GM11168 (cell line): ENCODE measurements around the gene OCA2.
"Not testable (repeated sequence)": the region's sequence is repeated elsewhere in the genome, so short reads cannot be mapped to it uniquely, and the experiment has no call there.

Experiments used
- in situ Hi-C: fragments of 300-500 bp; cut with MboI; formaldehyde crosslinking; loops from one replicate; pipeline ENCODE4 v1.12.0; 2022; ENCODE audit warnings: low sequenced_read_pairs; ENCODE audit not compliant: unreplicated experiment

The OCA2 gene

GRCh38 chr15:28121577-28121976, 22.5 kb upstream of the OCA2 start:
- in situ Hi-C loops, result not testable (repeated sequence)

DNA sequence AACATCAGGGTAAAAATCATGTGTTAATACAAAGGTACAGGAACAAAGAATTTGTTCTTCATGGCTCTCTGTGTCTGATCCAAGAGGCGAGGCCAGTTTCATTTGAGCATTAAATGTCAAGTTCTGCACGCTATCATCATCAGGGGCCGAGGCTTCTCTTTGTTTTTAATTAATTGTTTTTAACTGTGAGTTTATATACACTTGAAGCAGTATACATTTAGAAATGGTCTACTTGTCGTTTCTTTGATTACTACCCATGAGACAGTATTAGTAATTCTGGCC, 21.2 kb upstream of the OCA2 start:
- in situ Hi-C loops, result no loop called here

DNA sequence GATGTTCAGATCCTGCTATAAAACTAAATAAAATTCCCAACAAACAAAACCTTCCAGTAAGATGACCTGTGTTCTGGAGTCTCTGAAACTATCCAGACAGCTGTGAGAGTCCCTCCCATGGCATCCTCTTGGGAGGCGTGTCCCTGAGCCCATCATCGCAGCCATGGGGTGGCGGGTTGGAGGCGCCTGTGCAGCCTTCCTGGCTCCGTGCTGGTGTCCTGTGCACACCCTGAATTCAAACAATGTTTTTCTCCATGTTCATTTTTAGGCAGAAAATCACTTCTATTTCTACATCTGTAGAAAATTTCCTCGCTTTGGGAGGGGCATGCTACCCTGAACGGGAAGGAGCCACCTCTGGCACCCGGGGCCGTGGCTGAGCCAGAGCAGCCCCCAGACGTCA, 19.4 kb upstream of the OCA2 start:
- in situ Hi-C loops, result no loop called here

DNA sequence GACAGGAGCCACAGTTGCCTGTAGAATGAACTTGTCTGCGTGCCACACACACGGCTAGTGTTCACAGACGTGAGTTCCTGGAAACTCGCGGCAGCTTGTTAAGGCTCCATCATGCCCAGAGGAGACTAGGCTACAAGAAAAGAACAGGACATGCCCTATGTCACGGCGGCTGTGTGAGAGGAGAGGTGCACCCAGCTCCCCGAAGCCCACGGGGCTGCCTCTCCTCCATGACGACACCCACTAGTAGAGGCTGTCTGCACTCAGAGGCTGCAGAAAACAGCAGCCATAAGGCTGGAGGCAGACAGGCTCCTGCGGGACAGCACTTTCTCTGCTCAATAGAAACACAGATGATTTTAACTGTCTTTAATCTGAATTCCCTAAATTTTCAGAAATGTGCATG, 19.0 kb upstream of the OCA2 start:
- in situ Hi-C loops, result no loop called here

- in situ Hi-C loops, result no loop called here
Observed at GRCh38 chr15:28117432-28117990, 18.4 kb upstream of the OCA2 start.

DNA sequence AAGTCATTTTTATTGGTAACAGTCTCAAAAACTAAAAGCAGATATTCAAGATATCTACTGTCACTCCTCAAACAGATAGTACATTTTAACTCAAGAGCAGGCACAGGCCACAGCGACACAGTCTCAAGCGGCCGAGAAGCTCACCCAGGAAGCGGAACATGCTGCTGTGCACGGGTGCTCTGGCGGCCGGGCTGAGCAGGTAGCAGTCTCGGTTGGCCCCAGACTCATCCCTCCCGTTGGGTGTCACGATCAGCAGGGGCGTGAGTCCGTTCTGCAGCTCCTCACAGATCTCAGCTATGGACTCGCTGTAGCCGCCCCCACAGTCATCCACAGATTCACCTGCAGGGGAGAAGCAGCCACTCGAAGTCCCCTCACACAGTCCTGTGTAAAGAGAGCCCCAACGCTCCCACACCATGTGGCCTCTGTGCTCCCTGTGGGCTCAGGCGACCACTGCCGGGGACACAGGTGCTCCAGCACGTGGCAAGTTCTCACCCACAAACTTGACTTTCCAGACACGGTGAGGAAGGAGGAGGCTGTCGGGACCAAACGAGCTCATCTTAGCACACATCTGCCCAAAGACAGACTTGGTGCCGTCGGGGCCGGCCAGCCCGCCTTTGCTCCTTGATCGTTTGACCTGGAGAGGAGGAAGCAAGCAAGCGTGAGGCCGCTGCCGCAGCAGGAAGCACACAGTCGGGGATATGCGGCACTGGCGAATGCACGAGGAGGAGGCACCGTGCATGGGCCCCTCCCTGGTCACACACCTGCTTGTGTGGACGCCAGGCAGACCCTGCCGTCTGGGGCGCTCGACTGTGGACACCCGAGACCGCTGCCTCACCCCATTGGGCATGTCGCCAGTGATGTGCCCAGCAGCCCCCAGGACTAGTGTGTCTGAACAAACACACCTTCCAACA, 17.7 kb upstream of the OCA2 start:
- in situ Hi-C loops, result no loop called here

DNA sequence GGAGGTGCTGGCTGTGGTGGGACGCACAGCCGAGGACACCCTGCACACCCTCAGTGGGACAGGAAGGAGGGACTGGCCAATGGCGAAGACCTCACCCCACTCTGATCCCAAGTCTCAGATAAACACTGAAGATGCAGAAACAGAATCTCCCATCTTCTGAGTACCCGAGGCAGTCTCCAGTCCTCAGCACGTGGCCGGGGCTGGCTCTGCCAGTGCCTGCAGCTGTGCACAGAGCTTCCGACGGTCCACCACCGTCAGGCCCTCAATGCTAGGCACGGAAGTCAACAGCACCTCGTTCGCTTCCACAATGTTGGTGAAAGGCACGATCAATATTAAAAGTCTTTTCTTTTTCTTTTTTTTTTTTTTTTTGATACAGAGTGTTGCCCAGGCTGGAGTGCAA, 16.8 kb upstream of the OCA2 start:
- in situ Hi-C loops, result no loop called here

DNA sequence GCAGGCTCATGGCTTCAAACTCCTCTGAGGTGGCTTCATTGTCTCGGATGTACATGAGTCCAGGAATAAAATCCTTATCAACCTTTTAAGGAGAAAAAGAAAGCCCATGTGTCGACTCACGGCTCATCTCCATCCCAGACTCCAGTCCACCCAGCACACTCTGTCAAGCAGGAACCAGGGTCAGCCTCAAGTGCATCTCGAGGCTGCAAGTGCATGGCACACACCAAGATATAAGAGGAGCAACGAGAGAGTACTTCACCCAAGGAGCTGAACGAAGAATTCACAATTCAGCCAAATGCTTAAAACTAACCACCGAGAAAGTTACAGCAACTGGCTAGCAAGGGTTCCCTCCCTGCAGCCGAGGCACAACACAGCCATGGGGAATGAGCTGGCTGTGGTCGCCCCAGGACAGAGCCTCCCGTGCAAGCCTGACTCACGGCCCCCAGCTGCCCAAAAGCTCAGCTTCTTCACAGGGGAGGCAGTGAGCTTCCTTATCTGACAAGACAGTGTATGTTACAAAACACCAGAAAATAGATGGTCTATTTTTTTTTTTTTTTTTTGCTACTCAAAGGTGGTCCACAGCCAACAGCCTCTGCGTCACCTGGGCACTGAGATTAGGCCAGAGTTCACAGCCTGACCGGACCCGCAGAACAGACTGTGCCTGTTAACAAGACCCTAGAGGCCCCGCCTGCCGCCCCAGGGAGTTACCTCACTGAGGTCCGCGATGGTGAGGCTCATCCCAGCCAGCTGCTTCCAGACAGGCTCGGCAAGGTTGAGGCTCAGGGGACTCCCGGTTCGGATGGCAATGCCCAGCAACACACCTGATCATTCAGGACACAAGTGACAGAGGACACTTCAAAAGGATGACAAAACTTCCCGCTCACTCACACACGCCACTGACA, 15.9 kb upstream of the OCA2 start:
- in situ Hi-C loops, result no loop called here

DNA sequence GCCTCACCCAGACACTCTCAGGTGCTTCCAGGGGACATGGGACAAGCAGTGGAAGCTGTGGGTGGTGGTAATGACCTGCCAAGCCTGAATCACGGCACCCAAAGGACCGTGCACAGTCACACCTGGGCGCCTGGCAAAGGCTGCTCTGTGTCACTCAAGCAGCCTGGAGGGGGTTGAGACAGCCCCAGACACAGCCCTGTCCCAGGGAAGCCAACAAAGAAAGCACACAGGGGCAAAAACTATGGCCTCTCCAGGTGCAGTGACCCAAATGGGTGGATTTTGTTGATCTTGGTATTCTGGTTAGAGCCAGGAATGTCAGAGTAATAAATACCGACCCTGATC, 15.0 kb upstream of the OCA2 start:
- in situ Hi-C loops, result no loop called here

- in situ Hi-C loops, result no loop called here
Observed at GRCh38 chr15:28113394-28114113, 14.4 kb upstream of the OCA2 start.

- in situ Hi-C loops, result no loop called here
Observed at GRCh38 chr15:28112962-28113361, 13.8 kb upstream of the OCA2 start.

DNA sequence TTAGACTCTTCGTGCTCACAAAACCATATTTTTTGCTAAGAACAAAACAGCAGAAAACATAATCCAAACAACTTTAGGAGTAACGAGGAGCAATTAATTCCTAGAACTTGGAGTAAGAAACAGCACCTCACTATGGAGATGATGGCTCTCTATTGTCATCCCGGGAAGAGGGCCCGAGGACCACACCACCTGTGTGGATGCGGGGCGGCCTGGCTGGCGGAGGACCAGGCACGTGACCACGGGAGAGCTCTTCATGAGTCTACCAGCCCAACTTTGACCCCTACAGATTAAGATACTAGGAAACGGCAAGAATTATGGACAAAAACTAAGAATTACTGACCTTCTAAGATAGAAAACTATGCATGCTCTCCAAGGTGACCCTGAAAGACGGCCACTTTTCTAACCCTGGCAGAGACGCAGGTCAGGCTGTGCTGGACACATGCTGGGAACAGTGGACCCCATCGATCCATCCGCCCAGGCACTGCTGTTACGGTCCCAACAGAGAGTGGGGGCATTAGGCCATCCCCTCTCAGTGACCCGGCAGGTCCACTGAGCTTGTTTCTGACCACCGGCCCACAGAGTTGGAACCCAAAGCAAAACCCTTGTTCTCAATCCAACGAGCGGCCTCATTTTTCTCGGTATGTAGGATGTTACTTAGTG, 13.1 kb upstream of the OCA2 start:
- in situ Hi-C loops, result no loop called here

DNA sequence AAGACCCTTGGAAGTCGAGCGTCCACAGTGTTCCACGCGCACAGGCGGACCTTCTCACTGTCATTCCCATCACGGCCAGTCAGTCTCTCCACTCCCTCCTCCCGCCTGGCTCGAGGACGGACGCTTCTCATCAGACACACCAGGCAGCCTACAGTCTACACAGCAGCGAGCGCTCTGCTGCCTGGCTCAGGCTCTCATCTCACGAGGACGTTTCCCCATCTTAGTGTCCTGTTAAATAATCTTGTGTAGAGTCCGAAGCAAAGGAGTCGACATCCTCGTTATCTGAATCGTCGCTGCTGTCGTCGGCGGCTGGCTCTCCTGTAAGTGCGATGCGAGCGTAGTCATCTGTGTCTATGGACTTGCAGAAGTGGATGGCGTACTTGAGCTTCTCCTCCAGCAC, 12.4 kb upstream of the OCA2 start:
- in situ Hi-C loops, result no loop called here

DNA sequence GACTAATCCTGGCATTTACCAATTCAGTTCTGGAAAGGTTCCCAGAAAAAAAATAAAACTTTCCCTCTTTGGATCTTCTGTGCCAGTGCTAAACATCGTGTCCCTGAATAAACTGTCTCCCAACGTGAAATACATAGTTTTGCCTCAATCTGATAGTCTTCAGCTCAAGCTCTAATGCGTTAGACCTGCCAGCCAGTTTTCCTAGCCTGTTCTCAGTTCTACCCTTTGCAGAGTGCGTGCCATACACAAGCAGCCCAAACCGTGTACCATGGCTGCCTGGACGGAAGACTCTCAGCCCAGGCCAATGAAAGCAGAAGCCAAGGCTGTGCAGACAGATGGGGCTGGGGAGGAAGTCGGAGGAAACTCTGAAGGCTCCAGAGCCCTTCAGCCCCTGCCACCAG, 11.4 kb upstream of the OCA2 start:
- in situ Hi-C loops, result no loop called here

DNA sequence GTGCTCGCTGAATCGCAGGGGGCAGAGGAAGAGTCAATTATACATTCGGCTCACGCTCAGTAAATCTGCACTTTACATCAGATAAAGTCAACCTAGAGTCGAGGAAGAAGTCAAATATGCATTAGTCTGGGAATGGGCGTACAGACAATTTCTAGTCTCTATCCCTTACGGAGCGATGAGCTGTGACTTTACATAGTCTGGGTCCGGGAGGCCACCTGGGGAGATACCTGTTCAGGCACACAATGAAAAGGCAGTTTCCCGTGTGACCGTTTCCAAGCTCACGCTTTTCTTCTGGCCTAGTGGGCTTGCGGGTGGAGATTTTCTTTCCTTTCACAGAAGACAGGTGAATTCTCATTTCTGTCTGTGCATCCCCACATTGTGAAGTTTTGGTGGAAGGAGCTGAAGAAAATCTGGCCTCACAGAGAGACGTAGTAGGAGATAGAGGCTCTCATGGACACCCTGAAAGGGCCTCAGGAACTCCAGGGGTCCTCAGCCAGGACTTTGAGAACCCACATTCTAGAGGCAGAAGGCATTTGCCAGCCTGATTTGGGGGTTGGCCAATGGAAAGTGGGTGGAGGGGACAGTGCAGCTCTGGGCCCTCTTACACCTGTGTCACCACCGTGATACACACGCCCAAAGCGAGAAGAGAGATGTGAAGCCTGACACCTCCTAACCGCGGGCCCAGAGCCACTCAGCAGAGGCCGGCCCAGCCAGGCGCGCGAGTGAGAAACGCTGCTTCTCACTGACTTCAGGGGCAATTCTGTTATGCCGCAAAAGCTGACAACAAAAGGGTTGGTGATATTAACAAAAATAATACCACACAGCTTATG, 10.7 kb upstream of the OCA2 start:
- in situ Hi-C loops, result no loop called here

DNA sequence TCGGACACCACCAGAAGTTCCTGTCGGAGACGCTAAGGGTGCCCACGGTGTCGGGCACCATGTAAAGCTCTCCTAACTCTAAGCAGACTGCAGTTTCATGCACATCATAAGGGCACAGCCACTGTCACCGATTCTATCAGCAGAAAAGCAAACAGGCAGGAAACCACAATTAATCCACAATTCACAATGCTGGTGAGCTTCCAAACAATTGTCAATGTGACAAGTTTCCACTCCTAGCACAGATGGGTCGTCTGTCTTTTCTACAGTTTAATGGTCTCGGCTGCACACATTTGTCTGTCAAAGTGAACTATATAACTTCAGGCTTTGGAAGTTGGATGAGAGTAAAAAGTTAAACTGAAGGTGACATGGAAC, 8.8 kb upstream of the OCA2 start:
- in situ Hi-C loops, result no loop called here

- in situ Hi-C loops, result no loop called here
Observed at GRCh38 chr15:28107111-28107903, 8.2 kb upstream of the OCA2 start.

- in situ Hi-C loops, result no loop called here
Observed at GRCh38 chr15:28106294-28107110, 7.4 kb upstream of the OCA2 start.
